ENCODE results near the gene SORT1.

Gene SORT1

DNA sequence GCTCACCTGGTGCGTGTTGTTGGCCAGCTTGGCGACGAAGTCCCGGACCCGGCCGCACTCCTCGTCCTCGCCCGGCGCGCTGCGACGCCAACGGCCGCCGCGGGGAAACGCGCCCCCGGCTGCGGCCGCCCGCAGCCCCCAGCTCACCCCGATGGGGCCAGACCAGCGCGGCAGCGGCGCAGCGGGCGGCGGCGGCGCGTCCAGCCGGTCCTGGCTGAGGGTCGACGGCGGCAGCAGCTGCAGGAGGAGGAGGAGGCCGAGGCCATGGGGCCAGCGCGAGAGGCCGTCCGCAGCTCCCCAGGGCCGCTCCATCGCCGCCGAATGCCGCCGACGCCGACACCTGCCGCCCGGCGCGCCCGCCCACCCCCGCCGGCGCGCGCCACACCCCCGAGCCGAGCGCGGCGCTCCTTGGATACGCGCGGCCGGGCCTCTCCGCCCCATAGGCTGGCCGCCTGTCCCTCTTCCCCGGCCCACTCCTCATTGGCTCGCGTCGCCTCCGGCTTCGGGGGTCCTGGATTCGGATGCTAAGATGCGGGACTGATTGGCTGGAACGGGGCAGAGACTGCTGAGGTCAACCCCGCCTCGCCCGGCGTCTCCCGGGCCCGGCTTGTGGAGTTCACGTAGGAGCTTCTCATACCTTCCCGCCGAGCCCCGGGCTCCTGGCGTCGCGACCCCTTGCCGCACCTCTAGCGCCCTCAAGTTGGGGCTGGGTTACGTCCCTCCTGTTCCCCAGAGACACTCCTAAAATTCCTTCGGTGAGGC is at the start of gene SORT1:
TSS of gene SORT1 (minus strand) at position 338 of the 762 bp plus-strand sequence. CDS start at position 312, 26 bp downstream.
- DNase-seq (ENCODE audit: low read depth) = peak; percentile 21

- peak; percentile 83 for DNase-seq (ENCODE audit: low read depth)
Measured at GRCh38 chr1:109445949-109446695, 48.4 kb upstream of the SORT1 start.

DNA sequence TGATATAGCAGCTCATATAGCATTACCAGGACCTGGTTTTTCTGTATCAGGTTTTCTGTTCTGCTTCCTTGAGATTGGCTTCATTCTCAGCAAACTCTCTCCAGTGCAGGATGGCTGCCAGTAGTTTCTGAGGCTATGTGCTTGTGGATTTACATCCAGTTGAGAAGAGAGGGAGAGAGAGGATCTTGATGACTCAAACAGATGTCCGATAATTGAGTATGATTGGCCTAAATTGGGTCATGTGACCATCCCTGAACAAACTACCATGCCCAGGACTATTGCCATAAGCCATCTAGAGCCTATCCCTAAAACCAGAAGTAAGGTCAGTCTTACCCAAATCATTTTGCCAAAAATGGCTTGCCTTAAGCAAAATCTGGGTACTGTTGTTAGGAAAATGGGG is 46.6 kb upstream of the SORT1 start:
- no peak for DNase-seq (ENCODE audit: low read depth)

DNA sequence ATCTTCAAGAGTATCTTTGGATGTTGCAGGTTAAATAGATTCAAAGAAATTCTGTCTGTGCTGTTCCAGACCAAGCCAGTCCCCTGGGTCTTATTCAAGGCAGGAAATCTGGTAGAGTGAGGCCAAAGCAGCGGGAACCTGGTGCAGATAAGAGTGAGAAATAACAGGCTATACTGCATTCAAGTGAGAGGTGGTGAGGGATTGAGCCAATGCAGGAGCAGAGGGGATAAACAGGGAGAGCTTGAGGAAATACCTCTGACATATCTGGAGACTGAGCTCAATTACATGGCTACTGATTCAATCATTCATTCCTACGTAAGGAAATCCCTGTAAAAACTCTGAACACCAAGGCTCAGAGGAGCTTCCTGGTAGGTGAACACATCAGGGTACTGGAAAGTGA is 45.8 kb upstream of the SORT1 start:
- DNase-seq (ENCODE audit: low read depth) = no peak

DNA sequence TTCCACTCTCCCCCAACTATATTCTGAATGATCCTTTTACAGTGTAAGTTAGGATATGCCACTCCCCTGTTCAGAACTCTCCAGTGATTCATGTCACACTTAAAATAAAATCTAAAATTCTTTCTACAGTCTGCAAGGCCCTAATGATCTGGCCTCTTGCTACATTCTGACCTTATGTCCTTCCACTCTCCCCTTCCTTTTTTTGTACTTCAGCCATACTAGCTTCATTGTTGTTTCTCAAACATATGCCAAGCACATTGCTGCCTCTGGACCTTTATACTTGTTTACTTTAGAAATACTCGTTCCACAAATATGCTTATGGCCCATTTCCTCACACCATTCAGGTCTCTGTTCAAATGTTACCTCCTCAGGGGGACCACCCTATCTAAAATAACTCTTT is 43.4 kb upstream of the SORT1 start:
- peak; percentile 63 for DNase-seq (ENCODE audit: low read depth)

DNA sequence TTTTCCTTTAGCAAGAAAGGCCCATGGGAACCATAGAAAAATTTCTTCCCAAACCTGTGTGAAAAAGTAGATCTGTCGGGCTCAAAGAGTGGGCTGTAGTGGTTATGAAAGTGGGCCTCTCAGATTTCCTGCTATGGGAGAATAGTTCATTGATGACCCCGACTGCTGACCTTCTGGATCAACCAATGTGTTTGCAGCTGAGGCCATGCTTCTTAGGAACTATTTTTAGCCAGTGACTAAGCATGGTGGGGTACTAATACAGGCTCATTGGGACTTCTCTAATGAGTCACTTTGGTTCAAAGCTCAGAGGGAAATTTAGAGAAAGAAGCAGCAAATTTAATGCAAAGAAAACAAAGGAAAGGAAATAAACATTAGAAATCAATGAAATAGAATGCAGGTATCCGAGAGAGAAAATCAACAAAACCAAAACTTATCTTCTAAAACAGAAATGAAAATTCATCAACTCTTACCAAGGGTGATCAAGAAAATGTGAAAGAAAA is 41.1 kb upstream of the SORT1 start:
- peak; percentile 69 for DNase-seq (ENCODE audit: low read depth)

GRCh38 chr1:109434484-109434883 is 36.8 kb upstream of the SORT1 start:
- no peak for DNase-seq (ENCODE audit: low read depth)

DNA sequence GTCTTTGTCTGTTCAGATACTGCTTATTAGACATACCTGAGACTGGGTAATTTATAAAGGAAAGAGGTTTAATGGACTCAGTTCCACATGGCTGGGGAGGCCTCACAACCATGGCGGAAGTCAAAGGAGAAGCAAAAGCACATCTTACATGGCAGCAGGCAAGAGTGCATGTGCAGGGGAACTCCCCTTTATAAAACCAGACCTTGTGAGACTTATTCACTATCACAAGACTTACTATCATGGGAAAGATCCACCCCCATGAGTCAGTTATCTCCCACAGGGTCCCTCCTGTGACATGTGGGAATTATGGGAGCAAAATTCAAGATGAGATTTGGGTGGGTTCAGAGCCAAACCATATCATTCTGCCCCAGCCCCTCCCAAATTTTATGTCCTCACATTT is 35.6 kb upstream of the SORT1 start:
- no peak for DNase-seq (ENCODE audit: low read depth)

DNA sequence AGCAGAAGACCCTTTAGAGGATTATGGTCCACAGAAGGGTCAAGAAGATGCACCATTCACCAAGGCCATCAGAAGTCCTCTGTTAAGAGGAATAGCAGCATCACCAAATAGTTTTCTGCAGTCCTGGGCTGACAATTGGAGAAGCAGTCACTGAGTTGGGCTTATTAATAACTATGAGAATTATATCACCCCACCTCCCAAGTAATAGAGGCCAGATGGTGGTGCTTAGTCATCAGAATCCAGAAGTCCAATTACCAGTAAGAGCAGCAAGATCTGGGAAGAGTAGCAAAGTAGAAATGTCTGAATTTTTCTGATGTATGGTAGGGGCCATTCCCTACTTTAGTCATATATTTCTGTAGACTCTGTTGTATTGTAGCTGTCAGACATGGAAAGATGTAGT is 34.6 kb upstream of the SORT1 start:
- DNase-seq (ENCODE audit: low read depth) = peak; percentile 51

- no peak for DNase-seq (ENCODE audit: low read depth)
Measured at GRCh38 chr1:109427171-109427467, 29.4 kb upstream of the SORT1 start.

DNA sequence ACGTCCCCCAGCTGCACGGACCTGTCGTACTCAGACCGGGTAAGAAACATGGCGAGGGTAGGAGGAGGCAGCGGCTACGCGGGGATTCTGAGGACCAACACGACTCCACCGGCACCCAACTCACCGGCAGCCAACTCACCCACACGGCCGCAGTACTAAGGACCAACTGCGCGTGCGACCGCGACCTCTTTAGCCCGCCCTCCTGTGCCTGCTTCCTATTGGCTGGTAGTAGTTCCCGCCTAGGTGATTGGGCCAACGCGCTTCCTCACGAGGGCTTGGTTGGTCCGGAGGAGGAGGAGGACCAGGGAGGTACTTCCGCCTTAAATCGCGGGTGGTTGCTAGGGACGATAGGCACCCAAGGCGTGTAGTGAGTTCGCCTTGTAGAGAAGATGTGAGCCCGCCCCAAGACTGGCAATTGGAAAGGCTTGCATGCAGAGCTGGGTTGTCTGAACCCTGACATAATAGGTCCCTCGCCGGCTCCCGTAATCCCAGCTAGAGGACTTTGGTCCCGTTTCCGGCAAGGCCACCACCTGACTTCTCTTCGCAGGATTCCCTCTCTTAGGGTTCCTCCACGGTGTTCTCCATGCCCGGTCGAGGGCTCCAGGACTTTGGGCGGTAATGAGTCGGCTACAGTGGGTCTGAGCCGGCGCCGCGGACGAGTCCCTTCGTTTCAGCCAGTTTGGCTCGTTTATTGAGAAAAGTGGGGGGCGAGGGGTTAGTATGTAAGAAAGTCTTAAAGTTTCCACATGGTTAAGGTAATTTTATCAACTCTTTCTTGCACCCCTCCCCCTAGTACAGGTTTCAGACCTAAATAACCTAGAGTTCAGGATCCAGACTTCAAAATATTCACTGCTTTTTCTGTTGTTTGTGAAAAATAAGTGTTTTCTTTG is 28.8 kb upstream of the SORT1 start, which contains the start of gene PSMA5:
TSS of gene PSMA5 (minus strand) at position 168 of the 890 bp plus-strand sequence. CDS start at position 50, 118 bp downstream.
- DNase-seq (ENCODE audit: low read depth) = peak; percentile 99

GRCh38 chr1:109425391-109426280 is 27.9 kb upstream of the SORT1 start:
- DNase-seq (ENCODE audit: low read depth) = no peak

GRCh38 chr1:109423498-109423897 is 25.8 kb upstream of the SORT1 start:
- no peak for DNase-seq (ENCODE audit: low read depth)

GRCh38 chr1:109412551-109412950 is 14.8 kb upstream of the SORT1 start:
- DNase-seq (ENCODE audit: low read depth) = no peak

GRCh38 chr1:109404838-109405237 is 7.1 kb upstream of the SORT1 start:
- DNase-seq (ENCODE audit: low read depth) = no peak

DNA sequence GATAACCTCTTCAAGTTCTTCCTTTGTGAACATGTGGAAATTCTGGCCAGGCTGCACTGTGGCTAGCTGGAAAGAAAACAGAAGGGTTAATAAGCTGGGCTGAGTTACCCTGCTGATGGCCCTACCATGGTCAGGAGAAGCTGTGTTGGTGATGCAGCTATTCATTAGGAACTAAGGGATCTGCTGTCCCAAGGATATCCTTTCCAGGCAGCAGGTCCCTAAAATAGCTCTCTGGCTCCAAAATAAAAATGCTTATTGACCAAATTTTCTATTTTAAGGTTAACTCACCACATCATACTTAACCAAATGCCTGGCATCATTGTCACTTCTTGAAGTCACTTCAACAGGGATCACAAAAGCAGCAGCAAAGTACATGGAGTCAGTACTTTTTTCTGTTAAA is 4.3 kb upstream of the SORT1 start:
- no peak for DNase-seq (ENCODE audit: low read depth)

DNA sequence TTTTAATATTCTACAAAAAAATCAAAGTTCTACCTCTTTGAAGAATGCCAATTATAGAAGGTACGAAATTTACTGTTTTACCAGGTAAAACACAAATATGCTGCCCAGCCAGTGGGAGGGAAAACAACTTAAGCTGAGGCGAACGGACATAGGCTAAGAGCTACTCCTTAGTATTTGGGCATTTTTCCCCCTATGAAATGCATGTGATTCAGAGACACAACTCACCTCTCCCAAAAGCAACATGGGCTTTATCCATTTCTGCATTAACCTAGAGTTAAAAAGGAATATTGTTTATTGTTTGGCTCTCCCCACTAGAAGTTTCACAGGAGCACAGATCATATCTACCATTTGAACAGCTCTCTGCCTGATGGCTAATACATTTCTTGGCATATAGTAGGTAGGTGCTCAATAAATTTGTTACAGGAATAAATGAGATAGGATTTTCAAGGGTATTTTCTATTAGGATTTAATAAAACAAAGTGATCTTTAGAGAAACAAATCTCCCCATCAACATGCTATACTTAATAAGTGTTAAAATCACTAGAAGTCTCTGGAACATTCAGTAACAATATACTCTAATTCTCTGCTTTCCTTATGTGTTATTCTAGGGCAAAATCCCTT is 2.4 kb upstream of the SORT1 start:
- DNase-seq (ENCODE audit: low read depth) = no peak

DNA sequence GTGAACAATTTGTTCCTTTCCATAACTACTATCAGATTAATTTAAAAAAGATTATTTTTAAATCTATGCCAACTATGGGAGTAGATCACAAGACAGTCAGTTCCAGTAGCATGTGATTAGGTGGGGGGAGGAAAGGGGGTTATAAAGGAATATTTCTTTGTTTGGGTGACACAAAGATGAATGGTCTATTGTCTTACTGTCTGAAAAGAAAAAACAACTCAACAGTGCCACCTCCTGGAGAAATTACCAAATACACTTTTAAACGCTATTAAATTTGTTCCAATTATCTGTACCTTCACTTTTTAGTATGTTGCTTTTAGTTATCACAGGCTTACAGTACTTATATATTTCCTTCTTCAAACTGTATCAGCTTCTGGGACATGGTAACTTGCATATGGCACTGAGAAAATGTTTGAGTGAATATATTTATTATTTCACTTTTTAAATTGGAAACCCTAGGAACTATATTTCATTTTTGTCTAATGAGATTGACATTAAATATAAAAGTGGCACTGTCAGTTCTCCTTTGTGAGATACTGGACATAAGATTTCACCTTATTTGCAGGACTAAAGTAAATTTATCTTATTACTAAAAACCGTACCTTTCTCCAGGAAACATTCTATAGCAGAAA is 1.7 kb upstream of the SORT1 start:
- DNase-seq (ENCODE audit: low read depth) = peak; percentile 24

DNA sequence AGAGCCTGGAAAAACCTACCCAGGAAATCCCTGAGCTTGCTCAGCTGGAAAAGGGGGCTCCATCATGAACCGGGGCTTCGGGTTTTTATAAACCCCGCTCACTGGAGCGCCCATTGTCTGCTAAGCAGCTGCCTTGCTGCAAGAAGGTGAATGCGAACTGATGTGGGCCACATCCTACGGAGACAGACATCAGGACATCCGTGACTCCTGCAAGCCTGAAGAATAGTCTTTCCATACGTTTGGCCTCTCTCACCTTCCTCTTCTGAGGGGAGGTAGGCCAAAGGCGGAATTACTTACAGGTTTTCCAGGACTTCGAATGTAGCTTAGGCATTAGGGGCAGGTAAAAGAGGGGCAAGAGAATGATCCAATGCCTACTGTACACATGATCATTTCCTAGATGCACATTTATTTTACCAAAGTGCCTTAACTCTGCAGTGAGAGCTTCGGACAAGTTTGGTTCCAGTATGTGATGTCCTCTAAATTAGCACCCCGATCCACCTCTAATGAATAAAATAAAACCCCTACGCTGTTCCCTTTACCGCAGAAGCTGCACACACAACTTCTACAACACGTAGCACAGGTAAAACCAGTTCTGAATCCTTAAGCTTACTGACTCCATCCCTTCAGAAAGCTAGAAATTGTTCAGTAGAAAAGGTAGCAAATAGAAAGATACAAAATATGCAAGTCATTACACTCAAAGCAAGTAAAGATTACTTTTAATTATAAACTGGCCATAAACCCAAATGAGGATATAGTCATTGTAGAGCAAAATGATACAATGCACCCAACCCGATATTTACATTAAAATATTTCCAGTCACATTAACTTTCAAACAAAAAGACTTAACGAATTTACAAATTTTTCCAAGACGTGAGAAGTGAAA is 866 bp upstream of the SORT1 start:
- no peak for DNase-seq (ENCODE audit: low read depth)
